Mesodermal cell (in vitro differentiated cells): Measurements from ENCODE around the gene PLCH2.

Experiments used
- H3K27ac ChIP-seq: 2 replicates; pipeline ENCODE4 v1.7.0; 2013; ENCODE audit warnings: mild to moderate bottlenecking, low read depth, low read length, moderate library complexity; ENCODE audit not compliant: severe bottlenecking
- H3K36me3 ChIP-seq: 2 replicates; pipeline ENCODE4 v1.7.1; 2013; ENCODE audit warnings: mild to moderate bottlenecking, low read length, moderate library complexity; ENCODE audit not compliant: control insufficient read depth, insufficient read depth
- H3K4me1 ChIP-seq: one replicate; pipeline ENCODE4 v1.7.1; 2013; ENCODE audit warnings: mild to moderate bottlenecking, low read length; ENCODE audit not compliant: insufficient read depth, control insufficient read depth, poor library complexity, severe bottlenecking
- H3K4me3 ChIP-seq: 2 replicates; pipeline ENCODE4 v1.7.0; 2013; ENCODE audit warnings: low read length, control low read depth, mild to moderate bottlenecking; ENCODE audit not compliant: insufficient read depth, poor library complexity, severe bottlenecking; ENCODE audit errors: extremely low read depth
- H3K9me3 ChIP-seq: 2 replicates; pipeline ENCODE4 v1.7.1; 2013; ENCODE audit warnings: mild to moderate bottlenecking, low read length, moderate library complexity; ENCODE audit not compliant: control insufficient read depth
- WGBS, 2 experiments: methylation state at CpG; one replicate each; pipeline ENCODE4 v1.1.5; 2013; ENCODE audit warnings: missing lambda C conversion rate in 2 of 2; ENCODE audit not compliant: insufficient coverage in 2 of 2; 5-methylcytosine and 5-hydroxymethylcytosine counted together

Gene PLCH2

DNA sequence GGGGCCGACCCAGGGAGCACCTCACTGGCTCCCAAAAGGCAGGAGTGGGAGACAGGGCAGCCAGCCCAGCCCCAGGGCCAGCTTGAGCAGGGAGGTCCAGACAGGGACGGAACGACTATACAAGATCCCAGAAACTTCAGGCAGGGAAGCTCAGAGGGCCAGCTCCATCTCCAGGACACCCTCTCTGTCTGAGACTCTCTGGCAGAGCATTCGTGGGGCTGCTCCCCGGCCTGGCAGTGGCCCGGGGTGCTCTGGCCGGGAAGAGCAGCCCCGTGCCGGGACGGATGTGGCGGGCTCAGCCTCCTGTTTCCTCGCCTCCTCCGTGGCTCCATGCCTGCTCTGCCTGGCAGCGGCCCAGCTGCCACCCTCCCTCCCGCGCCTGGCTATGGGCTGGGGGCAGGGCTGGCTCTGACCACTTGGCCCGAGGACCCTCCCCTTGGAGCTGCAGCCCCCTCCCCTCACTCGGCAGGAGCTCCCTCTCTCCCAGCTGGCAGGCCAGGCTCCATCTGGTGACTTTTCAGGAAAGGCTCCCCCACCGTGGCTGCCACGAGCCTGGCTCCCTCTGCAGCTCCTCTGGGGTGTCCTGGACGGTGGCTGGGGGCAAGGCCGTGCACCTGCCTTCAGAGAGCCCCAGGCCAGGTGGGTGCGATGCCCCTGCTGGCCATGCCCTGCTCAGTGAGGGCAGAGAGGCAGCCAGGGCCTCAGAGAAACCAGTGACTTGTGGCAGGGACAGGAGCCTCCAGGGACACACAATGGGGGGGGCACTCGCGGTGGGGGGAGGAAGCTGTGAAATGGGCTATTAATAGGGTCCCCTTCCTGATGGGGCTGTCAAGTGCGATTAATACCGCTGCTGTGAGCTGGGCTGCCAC, 5.6 kb upstream of the PLCH2 start:
- WGBS, 2 experiments, result 74 to 83% methylated on average over 20 to 24 of the region's 27 CpGs
- H3K27ac ChIP-seq, result no peak overlapping the region
- H3K36me3 ChIP-seq, result no peaks in the 10 kb centered on the region
- H3K4me3 ChIP-seq, result no peak overlapping the region
- H3K9me3 ChIP-seq, result no peaks in the 10 kb centered on the region
- H3K4me1 ChIP-seq, result peaks cover 14% of the 10 kb centered on the region

DNA sequence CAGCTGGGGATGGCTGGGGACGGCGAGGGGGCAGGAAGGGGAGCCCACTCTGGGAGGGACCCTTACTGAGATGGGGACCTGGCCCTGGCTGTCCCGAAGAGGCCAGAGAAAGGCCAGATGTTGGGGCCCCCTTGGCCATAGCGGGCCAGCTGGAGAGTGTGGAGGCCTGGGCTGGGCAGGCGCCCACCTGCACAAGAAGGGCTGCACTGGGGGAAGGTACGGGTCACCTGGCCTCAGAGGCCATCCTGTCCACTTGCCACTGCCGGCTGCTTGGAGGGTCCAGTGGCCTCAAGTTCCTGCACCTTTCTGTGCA, 5.0 kb upstream of the PLCH2 start:
- H3K4me1 ChIP-seq, result peaks cover 14% of the 10 kb centered on the region
- no peak overlapping the region for H3K27ac ChIP-seq
- WGBS, 2 experiments, result 88 to 90% methylated on average over 7 of the region's 7 CpGs
- H3K4me3 ChIP-seq, result no peak overlapping the region
- no peaks in the 10 kb centered on the region for H3K9me3 ChIP-seq
- no peaks in the 10 kb centered on the region for H3K36me3 ChIP-seq

GRCh38 chr1:2471587-2472001, 4.5 kb upstream of the PLCH2 start:
- no peak overlapping the region for H3K27ac ChIP-seq
- H3K36me3 ChIP-seq, result no peaks in the 10 kb centered on the region
- H3K4me3 ChIP-seq, result no peak overlapping the region
- WGBS, 2 experiments, result 87 to 89% methylated on average over 11 to 15 of the region's 15 CpGs
- peaks cover 14% of the 10 kb centered on the region for H3K4me1 ChIP-seq
- no peaks in the 10 kb centered on the region for H3K9me3 ChIP-seq

DNA sequence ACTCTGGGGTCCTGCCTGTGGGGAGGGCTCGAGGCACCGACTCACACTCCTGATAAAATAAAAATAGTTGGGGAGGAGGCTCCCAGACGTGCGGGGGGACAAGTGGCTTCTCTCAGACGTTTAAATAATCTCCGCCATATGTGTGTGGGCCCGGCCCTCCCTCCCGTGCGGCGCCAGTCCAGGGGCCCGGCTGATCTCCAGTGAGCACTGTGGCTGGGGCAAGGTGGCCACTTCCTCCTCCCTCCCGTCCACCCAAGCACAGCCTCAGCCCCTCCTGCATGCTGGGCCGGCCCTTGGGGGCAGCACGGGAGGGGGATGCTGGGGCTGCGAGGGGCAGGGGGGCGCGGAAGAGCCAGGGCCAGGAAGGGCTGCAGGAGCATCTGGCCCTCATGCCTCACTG, 4.0 kb upstream of the PLCH2 start:
- Histone ChIP-seq H3K4me1 (peaks cover 14% of the 10 kb centered on the region), H3K36me3 (no peaks in the 10 kb centered on the region), H3K4me3 (no peak overlapping the region), H3K9me3 (no peaks in the 10 kb centered on the region), H3K27ac (no peak overlapping the region)
- 83 to 90% methylated on average over 13 of the region's 17 CpGs for WGBS, 2 experiments

DNA sequence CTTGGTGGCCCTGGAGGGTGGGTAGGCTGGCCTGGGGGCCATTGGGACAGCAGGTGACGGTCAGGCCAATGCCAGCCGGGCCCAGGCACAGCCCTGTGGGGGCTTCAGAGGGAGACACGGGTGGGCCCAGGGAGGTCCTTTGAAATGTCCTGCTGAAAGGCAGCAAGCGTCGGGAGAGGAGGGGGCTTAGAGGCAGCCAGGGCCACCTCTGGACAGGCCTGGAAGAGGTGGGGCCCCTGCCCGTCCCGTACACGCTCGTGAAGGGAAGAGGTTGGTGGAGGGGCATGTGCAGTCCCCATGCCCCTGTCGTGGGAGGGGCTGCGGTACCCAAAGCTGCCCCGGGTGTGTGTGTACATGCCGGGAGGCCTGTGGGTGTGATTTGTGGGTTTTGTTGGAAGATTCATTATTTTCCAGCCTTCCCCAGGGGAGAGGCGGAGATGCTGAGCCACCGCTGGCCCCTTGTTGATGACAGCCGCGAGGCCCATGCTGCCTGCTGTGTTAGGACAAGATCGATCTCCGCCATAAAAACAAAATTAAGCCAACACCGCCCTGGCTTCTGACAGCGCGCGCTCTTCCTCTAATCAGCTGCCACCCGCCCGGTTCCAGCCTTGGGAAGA, 3.4 kb upstream of the PLCH2 start:
- no peaks in the 10 kb centered on the region for H3K36me3 ChIP-seq
- peaks cover 14% of the 10 kb centered on the region for H3K4me1 ChIP-seq
- WGBS, 2 experiments, result 81 to 88% methylated on average over 17 to 23 of the region's 25 CpGs
- no peaks in the 10 kb centered on the region for H3K9me3 ChIP-seq
- H3K27ac ChIP-seq, result no peak overlapping the region
- no peak overlapping the region for H3K4me3 ChIP-seq

GRCh38 chr1:2473198-2473597, 2.9 kb upstream of the PLCH2 start:
- Histone ChIP-seq H3K4me1 (peaks cover 14% of the 10 kb centered on the region), H3K4me3 (no peak overlapping the region), H3K9me3 (no peaks in the 10 kb centered on the region), H3K27ac (no peak overlapping the region), H3K36me3 (no peaks in the 10 kb centered on the region)
- WGBS, 2 experiments, result 94% methylated on average over 13 of the region's 13 CpGs

DNA sequence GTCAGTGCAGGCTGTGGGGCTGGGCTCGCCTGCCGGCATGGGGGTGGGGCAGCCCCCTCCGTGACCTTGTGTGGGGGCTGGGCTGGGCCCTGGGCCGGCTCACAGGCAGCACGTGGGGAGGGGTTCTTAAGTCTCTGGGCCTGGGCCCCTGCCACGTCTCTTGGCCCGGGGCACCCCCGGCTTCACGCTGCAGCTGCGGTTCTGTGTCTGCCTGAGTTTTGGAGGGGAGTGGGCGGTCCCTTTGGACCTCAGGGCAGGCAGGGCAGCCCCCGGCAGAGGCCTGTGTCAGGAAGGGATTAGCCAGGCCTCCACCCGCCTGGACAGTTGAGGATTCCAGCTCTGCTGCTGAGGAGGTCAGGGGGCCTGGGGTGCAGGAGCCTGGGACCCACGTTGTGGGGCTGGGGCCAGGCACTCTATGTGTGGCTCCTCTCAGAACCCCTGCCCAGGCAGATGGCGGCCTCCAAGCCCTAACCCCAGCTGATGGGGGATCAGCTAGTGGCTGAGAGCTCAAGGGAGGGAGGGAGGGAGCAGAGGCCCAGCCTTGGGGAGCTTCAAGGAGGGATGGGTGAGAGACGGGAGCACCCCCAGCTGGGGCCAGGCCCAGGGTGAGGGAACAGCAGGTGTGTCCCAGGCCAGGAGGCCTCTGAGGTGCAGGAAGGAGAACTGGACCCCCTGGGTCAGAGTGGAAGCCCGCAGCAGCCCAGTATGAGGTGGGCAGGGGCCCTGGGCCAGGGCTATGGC, 1.8 kb upstream of the PLCH2 start:
- no peak overlapping the region for H3K4me3 ChIP-seq
- no peaks in the 10 kb centered on the region for H3K9me3 ChIP-seq
- 46 to 61% methylated on average over 8 to 15 of the region's 17 CpGs for WGBS, 2 experiments
- H3K4me1 ChIP-seq, result peaks cover 14% of the 10 kb centered on the region
- no peak overlapping the region for H3K27ac ChIP-seq
- no peaks in the 10 kb centered on the region for H3K36me3 ChIP-seq

- no peaks in the 10 kb centered on the region for H3K9me3 ChIP-seq
- no peak overlapping the region for H3K27ac ChIP-seq
- H3K36me3 ChIP-seq, result no peaks in the 10 kb centered on the region
- peaks cover 10% of the 10 kb centered on the region for H3K4me1 ChIP-seq
- WGBS, 2 experiments, result 87 to 90% methylated on average over 8 to 13 of the region's 13 CpGs
- no peak overlapping the region for H3K4me3 ChIP-seq
Measured at GRCh38 chr1:2474933-2475371, 1.1 kb upstream of the PLCH2 start.

DNA sequence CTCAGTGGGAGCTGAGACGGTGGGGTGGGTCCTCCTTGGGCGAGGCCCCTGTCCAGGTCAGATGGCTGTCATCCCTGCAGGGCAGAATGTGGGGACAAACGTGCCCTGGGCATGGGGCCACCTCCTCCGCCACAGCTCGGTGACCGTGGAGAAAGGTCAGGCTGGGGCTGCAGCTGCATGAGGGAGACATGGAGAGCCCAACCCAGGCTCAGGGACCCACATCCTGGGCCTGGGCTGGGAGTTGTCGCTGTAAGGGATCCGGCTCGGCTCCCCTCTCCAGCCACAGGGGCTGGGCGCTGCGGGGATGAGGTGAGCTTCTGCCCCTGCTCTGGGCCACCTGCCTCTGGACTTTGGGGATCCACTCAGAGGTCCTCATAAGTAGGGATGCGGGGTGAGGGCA, 518 bp upstream of the PLCH2 start:
- WGBS, 2 experiments, result 90 to 94% methylated on average over 12 of the region's 12 CpGs
- Histone ChIP-seq H3K4me1 (peaks cover 10% of the 10 kb centered on the region), H3K36me3 (no peaks in the 10 kb centered on the region), H3K9me3 (no peaks in the 10 kb centered on the region), H3K4me3 (no peak overlapping the region), H3K27ac (no peak overlapping the region)

- Histone ChIP-seq H3K4me1 (peaks cover 10% of the 10 kb centered on the region), H3K9me3 (no peaks in the 10 kb centered on the region), H3K27ac (no peak overlapping the region), H3K4me3 (no peak overlapping the region), H3K36me3 (no peaks in the 10 kb centered on the region)
- WGBS, 2 experiments, result 70 to 85% methylated on average over 9 to 11 of the region's 12 CpGs
Measured at GRCh38 chr1:2477309-2477708, 1.2 kb downstream of the PLCH2 start.
